Effector CD4-positive, alpha-beta T cell (primary cell): ENCODE data around the gene TNFSF12.
"Not testable (repeated sequence)": the region's sequence is repeated elsewhere in the genome, so short reads cannot be mapped to it uniquely, and the experiment has no call there.

ENCODE experiments used
- DNase-seq: peaks from one replicate; pipeline ENCODE4 v3.0.0-alpha.2; 2020

The TNFSF12 gene

DNA sequence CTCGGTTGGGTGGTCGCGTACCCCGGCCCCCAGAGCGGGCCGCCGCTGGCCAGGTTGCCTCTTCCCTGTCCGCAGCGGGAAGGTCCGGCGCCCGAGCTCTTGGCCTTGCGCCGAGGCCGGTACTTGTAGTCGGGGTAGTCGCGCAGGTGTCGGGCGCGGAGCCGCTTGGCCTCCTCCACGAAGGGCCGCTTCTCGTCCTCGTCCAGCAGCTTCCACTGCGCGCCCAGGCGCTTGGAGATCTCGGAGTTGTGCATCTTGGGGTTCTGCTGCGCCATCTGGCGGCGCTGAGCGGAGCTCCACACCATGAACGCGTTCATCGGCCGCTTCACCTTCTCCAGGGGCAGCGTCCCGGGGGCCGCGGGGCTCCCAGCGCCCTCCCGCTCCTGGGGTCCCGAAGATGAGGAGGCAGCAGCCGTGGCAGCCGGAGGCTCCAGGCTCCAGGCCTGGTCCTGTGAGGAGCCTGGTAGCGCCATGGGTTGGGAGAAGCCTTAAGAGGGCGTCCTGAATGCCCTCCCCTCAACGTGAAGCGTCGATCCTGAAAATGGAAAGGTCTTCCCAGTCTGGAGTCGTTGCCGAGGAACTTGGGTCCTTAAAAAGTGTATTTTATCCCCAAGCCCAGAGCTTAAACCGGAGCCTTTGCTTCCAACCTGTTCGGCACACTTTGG lies 40.5 kb downstream of the TNFSF12 start:
- peak; percentile 48 for DNase-seq

DNA sequence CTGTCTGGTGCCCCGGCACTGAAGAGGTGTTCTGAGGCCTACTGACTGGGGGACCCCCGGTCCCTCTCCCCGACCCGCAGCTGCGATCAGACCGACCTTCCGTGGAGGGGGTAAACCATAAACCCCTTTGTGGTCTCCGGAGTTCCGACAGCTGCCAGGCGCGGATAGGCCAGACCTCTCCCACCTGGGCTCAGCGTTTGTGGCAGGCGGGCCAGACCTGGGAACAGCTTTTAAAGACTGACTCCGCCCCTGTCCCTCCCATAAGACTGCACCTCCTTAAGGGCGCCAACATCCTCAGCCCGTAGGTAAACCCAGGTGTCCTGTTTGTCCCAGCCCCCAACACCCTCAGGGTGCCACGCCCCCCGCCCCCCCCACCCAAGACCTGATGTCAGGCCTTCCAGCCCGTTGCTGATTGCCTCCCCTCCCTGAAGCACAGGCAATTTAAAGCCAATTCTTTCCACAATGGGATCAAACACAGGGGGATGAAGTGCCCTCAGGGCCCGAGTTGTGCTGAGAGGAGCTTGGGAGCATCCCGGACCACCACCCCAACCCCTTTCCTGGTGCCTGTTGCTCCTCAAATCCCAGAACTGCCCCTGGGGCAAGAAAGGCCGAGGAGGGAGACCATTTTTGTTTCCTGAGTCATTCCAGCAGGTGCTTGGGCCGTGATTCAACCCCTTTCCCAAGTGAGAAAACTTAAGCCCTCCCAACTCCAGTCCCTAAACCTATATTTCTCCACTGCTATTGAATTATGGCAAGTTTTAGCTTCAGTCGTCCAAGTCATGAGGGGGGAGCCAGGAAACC lies 41.2 kb downstream of the TNFSF12 start, which contains the start of gene SOX15:
SOX15 (minus strand) TSS at position 204 of the 801 bp plus-strand sequence. CDS start 418 bp downstream, outside the sequence.
- DNase-seq: no peak

DNA sequence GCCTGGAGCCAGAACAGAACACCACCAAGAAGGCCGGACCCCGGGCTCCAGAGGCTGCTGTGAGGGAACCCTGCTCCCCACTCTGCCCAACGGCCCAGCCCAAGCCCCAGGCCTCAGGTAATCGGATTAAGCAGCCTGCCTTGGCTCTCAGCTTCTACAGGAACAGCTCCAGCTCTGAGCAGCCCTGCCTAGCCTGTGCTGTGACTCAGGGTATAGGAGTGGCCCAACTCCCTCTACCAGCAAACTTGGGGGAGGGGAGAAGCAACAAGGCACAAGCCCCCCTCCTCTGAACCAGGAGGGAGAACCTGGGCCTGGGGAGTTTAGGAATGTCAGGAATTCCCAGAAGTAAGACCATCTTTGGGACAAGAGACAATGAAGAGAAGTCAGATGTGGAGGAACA lies 41.9 kb downstream of the TNFSF12 start:
- no peak for DNase-seq

DNA sequence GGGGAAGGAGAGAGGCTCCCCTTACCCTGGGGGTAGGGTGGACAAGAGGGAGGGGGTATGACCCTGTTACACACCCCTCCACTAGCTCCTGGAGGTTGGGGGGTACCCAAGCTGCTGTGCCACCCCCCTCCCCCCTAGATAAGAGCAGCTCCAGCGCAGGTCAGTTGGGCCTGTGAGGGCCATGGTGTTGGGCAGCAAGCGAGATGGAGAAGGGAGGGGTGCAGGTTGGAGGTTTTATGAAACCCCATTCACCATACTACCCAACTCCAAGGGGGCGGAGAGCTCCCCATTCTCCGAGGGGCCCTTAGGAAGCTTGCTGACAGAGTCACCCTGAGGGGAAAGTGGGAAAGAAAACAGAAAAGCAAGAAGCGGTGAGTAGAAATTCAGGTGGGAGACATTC lies 42.7 kb downstream of the TNFSF12 start:
- DNase-seq: no peak

DNA sequence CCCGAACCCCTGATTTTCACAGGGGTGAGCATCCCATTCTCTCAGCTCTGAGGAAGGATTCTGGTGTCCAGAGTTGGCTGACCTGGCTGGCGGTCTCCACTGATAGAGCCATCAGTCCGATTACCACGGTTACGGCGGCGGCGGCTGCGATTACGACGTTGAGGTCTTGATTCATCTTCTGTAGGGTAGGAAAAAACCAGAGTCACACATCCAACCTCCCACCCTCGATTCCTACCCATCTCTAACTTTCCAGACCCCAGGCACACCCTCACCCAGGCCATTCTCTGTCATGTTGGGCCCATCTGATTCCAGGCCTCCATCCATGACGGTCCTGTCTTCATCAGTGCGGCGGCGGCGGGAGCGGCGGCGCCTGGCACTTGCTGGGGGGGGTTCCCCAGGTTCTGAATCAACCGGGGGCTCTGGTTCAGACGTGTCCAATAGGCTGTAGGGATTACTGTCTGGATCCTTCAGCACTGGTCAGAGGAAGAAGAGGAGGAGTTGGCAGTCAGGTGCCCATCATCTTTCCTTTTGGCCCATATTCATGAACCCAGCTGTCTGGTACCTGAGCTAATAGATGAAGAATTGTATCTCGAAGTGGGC lies 43.7 kb downstream of the TNFSF12 start:
- DNase-seq: no peak

DNA sequence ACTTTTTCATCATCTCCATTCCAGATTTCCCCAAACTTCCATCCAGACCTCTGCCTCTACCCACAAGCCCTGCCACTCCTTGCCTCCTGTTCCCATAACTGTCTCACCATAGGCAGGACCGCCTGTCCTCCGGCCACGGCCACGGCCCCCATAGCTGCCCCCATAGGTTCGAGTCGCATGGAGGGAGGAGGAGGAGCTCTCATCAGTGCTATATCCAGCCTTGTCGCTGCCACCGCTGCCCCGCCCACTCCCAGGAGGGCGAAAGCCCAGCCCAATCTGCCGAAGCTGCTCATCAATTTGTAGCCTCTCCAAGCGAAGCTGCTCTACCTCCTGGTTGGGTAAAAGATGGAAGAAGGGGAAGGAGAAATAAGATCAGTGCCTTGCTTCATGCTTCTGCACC lies 44.4 kb downstream of the TNFSF12 start:
- DNase-seq: no peak

DNA sequence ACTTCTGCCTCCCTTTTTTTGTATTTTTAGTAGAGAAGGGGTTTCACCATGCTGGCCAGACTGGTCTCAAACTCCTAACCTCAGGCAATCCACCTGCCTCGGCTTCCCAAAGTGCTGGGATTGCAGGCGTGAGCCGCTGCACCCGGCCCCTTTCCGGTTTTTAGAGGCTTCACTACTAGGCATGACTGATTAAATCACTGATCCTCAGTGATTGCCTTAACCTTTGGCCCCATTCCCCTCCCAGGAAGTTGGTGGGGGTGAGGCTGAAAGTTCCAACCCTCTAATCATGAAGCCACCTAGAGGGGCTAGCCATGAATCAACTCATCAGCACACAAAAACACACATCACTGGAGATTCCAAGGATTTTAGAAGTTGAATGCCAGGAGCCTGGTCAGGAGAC lies 48.7 kb downstream of the TNFSF12 start:
- DNase-seq: not testable (repeated sequence)

DNA sequence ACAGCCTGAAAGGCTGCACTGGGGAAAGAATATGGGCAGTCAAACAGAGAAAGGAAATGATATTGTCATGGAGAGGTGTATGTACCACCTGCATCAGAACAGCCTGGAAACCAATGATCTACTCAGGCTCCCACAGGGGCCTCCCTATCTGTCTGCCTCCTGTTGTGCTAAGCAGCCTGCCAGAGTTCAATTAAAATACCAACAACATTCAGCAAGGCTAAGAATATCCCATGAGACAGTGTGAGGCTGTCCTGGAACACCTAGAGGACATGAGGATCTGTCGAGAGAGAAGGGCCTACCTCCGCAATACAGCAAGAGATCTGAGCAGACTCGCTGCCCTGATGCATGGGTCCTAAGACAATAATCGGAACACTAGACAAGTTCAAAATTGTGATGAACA lies 57.4 kb downstream of the TNFSF12 start:
- DNase-seq: no peak
